ENCODE data around the gene FTO.
"Not testable (repeated sequence)": the region's sequence is repeated elsewhere in the genome, so short reads cannot be mapped to it uniquely, and the experiment has no call there.

Gene FTO

GRCh38 chr16:53703590-53704444 is at the start of gene FTO, which contains the start of gene RPGRIP1L:
Gene FTO, plus strand, starts transcription at chr16:53704156.
Gene RPGRIP1L, minus strand, starts transcription at chr16:53703859. Its CDS starts 3,136 bp downstream, at chr16:53700723.
- Histone ChIP-seq H3K4me1 (ENCODE audit: insufficient read depth, low read length) (peaks cover 3% of the 10 kb centered on the region; the same call in 1 of the 2 replicates), H3K9me3 (ENCODE audit: control insufficient read depth, insufficient read depth, low read length) (no peaks in the 10 kb centered on the region), H3K9ac (ENCODE audit: low read depth, low read length) (peak within 1 kb of the TSS; percentile 77; the same call in 1 of the 2 replicates), H3K36me3 (ENCODE audit: insufficient read depth, low read length) (peaks cover 5% of the 10 kb centered on the region; the same call in 1 of the 2 replicates)

- Histone ChIP-seq H3K9me3 (ENCODE audit: control insufficient read depth, insufficient read depth, low read length) (no peaks in the 10 kb centered on the region), H3K4me1 (ENCODE audit: insufficient read depth, low read length) (no peaks in the 10 kb centered on the region), H3K9ac (ENCODE audit: low read depth, low read length) (no peak overlapping the region), H3K36me3 (ENCODE audit: insufficient read depth, low read length) (no peaks in the 10 kb centered on the region)
Measured at GRCh38 chr16:53654946-53655345, 49.0 kb upstream of the FTO start.

GRCh38 chr16:53662072-53662471 is 41.9 kb upstream of the FTO start:
- no peaks in the 10 kb centered on the region for H3K9me3 ChIP-seq (ENCODE audit: control insufficient read depth, insufficient read depth, low read length)
- no peaks in the 10 kb centered on the region for H3K4me1 ChIP-seq (ENCODE audit: insufficient read depth, low read length)
- no peak overlapping the region for H3K9ac ChIP-seq (ENCODE audit: low read depth, low read length)
- no peaks in the 10 kb centered on the region for H3K36me3 ChIP-seq (ENCODE audit: insufficient read depth, low read length)

GRCh38 chr16:53664724-53665345 is 39.1 kb upstream of the FTO start:
- no peaks in the 10 kb centered on the region for H3K36me3 ChIP-seq (ENCODE audit: insufficient read depth, low read length)
- no peak overlapping the region for H3K9ac ChIP-seq (ENCODE audit: low read depth, low read length)
- H3K9me3 ChIP-seq (ENCODE audit: control insufficient read depth, insufficient read depth, low read length): no peaks in the 10 kb centered on the region
- no peaks in the 10 kb centered on the region for H3K4me1 ChIP-seq (ENCODE audit: insufficient read depth, low read length)

GRCh38 chr16:53666786-53667415 is 37.1 kb upstream of the FTO start:
- Histone ChIP-seq H3K9me3 (ENCODE audit: control insufficient read depth, insufficient read depth, low read length) (no peaks in the 10 kb centered on the region), H3K4me1 (ENCODE audit: insufficient read depth, low read length) (no peaks in the 10 kb centered on the region), H3K36me3 (ENCODE audit: insufficient read depth, low read length) (no peaks in the 10 kb centered on the region), H3K9ac (ENCODE audit: low read depth, low read length) (no peak overlapping the region)

GRCh38 chr16:53668869-53669268 is 35.1 kb upstream of the FTO start:
- H3K4me1 ChIP-seq (ENCODE audit: insufficient read depth, low read length): no peaks in the 10 kb centered on the region
- no peaks in the 10 kb centered on the region for H3K9me3 ChIP-seq (ENCODE audit: control insufficient read depth, insufficient read depth, low read length)
- H3K36me3 ChIP-seq (ENCODE audit: insufficient read depth, low read length): no peaks in the 10 kb centered on the region

GRCh38 chr16:53672461-53672860 is 31.5 kb upstream of the FTO start:
- no peak overlapping the region for H3K9ac ChIP-seq (ENCODE audit: low read depth, low read length)

More at GRCh38 chr16:53668869-53669268, 35.1 kb upstream of the FTO start:
- H3K9ac ChIP-seq (ENCODE audit: low read depth, low read length): no peak overlapping the region

GRCh38 chr16:53673189-53673588 is 30.8 kb upstream of the FTO start:
- Histone ChIP-seq H3K9ac (ENCODE audit: low read depth, low read length) (no peak overlapping the region), H3K36me3 (ENCODE audit: insufficient read depth, low read length) (no peaks in the 10 kb centered on the region), H3K4me1 (ENCODE audit: insufficient read depth, low read length) (no peaks in the 10 kb centered on the region), H3K9me3 (ENCODE audit: control insufficient read depth, insufficient read depth, low read length) (no peaks in the 10 kb centered on the region)

More at GRCh38 chr16:53672461-53672860, 31.5 kb upstream of the FTO start:
- Histone ChIP-seq H3K9me3 (ENCODE audit: control insufficient read depth, insufficient read depth, low read length) (no peaks in the 10 kb centered on the region), H3K4me1 (ENCODE audit: insufficient read depth, low read length) (no peaks in the 10 kb centered on the region), H3K36me3 (ENCODE audit: insufficient read depth, low read length) (no peaks in the 10 kb centered on the region)

GRCh38 chr16:53678155-53678554 is 25.8 kb upstream of the FTO start:
- Histone ChIP-seq H3K9ac (ENCODE audit: low read depth, low read length) (no peak overlapping the region), H3K36me3 (ENCODE audit: insufficient read depth, low read length) (no peaks in the 10 kb centered on the region), H3K4me1 (ENCODE audit: insufficient read depth, low read length) (peaks cover 7% of the 10 kb centered on the region), H3K9me3 (ENCODE audit: control insufficient read depth, insufficient read depth, low read length) (no peaks in the 10 kb centered on the region)

- H3K9ac ChIP-seq (ENCODE audit: low read depth, low read length): no peak overlapping the region
- H3K36me3 ChIP-seq (ENCODE audit: insufficient read depth, low read length): no peaks in the 10 kb centered on the region
- no peaks in the 10 kb centered on the region for H3K9me3 ChIP-seq (ENCODE audit: control insufficient read depth, insufficient read depth, low read length)
- H3K4me1 ChIP-seq (ENCODE audit: insufficient read depth, low read length): peaks cover 7% of the 10 kb centered on the region
Measured at GRCh38 chr16:53678756-53679343, 25.1 kb upstream of the FTO start.

- Histone ChIP-seq H3K9ac (ENCODE audit: low read depth, low read length) (no peak overlapping the region), H3K4me1 (ENCODE audit: insufficient read depth, low read length) (peaks cover 7% of the 10 kb centered on the region), H3K36me3 (ENCODE audit: insufficient read depth, low read length) (no peaks in the 10 kb centered on the region; the same call in 1 of the 2 replicates), H3K9me3 (ENCODE audit: control insufficient read depth, insufficient read depth, low read length) (no peaks in the 10 kb centered on the region)
Measured at GRCh38 chr16:53680756-53681155, 23.2 kb upstream of the FTO start.

GRCh38 chr16:53681354-53681753 is 22.6 kb upstream of the FTO start:
- no peaks in the 10 kb centered on the region for H3K9me3 ChIP-seq (ENCODE audit: control insufficient read depth, insufficient read depth, low read length)
- H3K4me1 ChIP-seq (ENCODE audit: insufficient read depth, low read length): peaks cover 7% of the 10 kb centered on the region
- H3K9ac ChIP-seq (ENCODE audit: low read depth, low read length): no peak overlapping the region
- no peaks in the 10 kb centered on the region; the same call in 1 of the 2 replicates for H3K36me3 ChIP-seq (ENCODE audit: insufficient read depth, low read length)

GRCh38 chr16:53685334-53685733 is 18.6 kb upstream of the FTO start:
- not testable (repeated sequence) for H3K9ac ChIP-seq (ENCODE audit: low read depth, low read length); H3K4me1 ChIP-seq (ENCODE audit: insufficient read depth, low read length); H3K9me3 ChIP-seq (ENCODE audit: control insufficient read depth, insufficient read depth, low read length); H3K36me3 ChIP-seq (ENCODE audit: insufficient read depth, low read length)

- Histone ChIP-seq H3K9ac (ENCODE audit: low read depth, low read length) (no peak overlapping the region), H3K9me3 (ENCODE audit: control insufficient read depth, insufficient read depth, low read length) (no peaks in the 10 kb centered on the region), H3K36me3 (ENCODE audit: insufficient read depth, low read length) (no peaks in the 10 kb centered on the region; the same call in 1 of the 2 replicates)
Measured at GRCh38 chr16:53686710-53687109, 17.2 kb upstream of the FTO start.

More at GRCh38 chr16:53686710-53687109, 17.2 kb upstream of the FTO start:
- H3K4me1 ChIP-seq (ENCODE audit: insufficient read depth, low read length): no peaks in the 10 kb centered on the region
